ENCODE measurements around the gene PKD2.

Gene PKD2

DNA sequence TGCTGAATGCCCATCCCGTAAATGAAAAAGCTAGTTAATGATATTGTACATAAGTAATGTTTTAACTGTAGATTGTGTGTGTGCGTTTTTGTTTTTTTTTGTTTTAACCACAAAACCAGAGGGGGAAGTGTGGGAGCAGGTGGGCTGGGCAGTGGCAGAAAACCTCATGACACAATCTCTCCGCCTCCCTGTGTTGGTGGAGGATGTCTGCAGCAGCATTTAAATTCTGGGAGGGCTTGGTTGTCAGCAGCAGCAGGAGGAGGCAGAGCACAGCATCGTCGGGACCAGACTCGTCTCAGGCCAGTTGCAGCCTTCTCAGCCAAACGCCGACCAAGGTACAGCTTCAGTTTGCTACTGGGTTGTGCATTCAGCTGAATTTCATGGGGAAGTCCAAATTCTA, 32.0 kb upstream of the PKD2 start, which contains the start of gene SPP1:
Gene SPP1 (plus strand): TSS at position 249 of the 400 bp plus-strand sequence. CDS start 1,182 bp downstream, outside the sequence.
- Histone ChIP-seq H3K4me3 (ENCODE audit: low read depth in 1 of 2, low read length in 2 of 2) (no peak within 1 kb of the TSS), H3K27ac (ENCODE audit: low read length) (no peak within 1 kb of the TSS), H3K4me1 (ENCODE audit: control insufficient read depth in 1 of 2, insufficient read depth in 2 of 2, low read length in 2 of 2) (peaks cover 0 to 8% of the 10 kb centered on the region in 2 donors), H3K36me3 (ENCODE audit: control insufficient read depth in 1 of 2, insufficient read depth in 2 of 2, low read length in 2 of 2) (no peaks in the 10 kb centered on the region), H3K27me3 (ENCODE audit: low read depth, low read length) (no peaks in the 10 kb centered on the region), H3K9me3 (ENCODE audit: control insufficient read depth in 1 of 2, low read length in 2 of 2) (no peaks in the 10 kb centered on the region)

DNA sequence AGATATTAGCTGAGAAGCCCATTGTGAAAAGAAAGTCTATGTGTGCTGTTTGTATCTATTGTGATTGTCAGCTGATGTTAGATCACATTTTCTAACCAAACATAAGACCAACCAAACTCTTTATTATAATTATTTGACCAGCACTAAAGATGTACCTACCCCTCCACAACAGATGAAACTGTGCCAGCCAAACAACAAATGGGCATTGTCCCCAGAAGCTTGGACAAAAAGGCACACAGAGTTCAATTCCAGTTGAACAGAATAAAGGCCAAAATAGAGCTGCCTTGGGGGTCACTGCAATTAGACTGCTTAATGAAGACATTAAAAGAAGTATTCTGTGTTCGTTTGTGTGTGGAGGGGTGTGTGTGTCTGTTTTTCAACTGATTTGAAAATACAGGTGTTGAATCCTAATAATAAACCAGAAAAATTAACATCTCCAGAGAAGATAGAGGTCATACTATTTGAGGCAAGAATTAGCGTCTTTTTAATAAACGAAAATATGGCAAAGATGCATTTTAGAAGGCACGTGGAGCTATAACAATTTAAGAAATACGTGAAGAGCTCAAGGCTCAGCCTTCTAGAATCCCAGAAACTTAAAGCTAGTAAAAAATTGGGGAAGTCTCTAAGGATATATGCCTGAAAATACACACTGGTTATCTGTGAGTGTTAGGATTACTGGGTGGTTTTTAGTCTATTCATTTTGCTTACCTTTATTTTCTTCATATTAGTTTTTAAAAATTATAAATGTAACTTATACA, 29.7 kb upstream of the PKD2 start:
- H3K27ac ChIP-seq (ENCODE audit: low read length), result no peak overlapping the region
- peaks cover 0 to 8% of the 10 kb centered on the region in 2 donors for H3K4me1 ChIP-seq (ENCODE audit: control insufficient read depth in 1 of 2, insufficient read depth in 2 of 2, low read length in 2 of 2)
- no peak overlapping the region for H3K4me3 ChIP-seq (ENCODE audit: low read depth in 1 of 2, low read length in 2 of 2)
- no peaks in the 10 kb centered on the region for H3K36me3 ChIP-seq (ENCODE audit: control insufficient read depth in 1 of 2, insufficient read depth in 2 of 2, low read length in 2 of 2)
- no peaks in the 10 kb centered on the region for H3K27me3 ChIP-seq (ENCODE audit: low read depth, low read length)
- H3K9me3 ChIP-seq (ENCODE audit: control insufficient read depth in 1 of 2, low read length in 2 of 2), result no peaks in the 10 kb centered on the region

DNA sequence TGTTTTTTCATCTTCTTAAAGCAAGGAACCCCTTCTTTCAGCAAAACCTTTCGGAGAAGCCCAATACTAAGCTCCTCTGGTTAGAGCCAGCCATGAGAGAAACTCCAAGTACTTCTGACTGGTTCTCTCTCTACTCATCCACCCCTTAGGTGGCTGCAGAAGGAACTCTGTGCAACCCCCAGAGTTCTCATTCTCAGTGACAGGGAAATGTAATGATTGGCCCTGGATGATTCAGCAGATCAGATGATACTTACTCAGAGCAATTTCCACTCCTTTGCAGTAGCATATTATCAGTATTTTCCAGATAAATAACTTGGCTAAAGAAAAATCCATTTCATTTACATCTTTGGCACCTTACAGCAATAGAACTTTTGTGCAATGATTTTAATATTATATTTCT, 28.8 kb upstream of the PKD2 start:
- Histone ChIP-seq H3K4me3 (ENCODE audit: low read depth in 1 of 2, low read length in 2 of 2) (no peak overlapping the region), H3K4me1 (ENCODE audit: control insufficient read depth in 1 of 2, insufficient read depth in 2 of 2, low read length in 2 of 2) (peaks cover 0 to 3% of the 10 kb centered on the region in 2 donors), H3K36me3 (ENCODE audit: control insufficient read depth in 1 of 2, insufficient read depth in 2 of 2, low read length in 2 of 2) (no peaks in the 10 kb centered on the region), H3K9me3 (ENCODE audit: control insufficient read depth in 1 of 2, low read length in 2 of 2) (no peaks in the 10 kb centered on the region), H3K27me3 (ENCODE audit: low read depth, low read length) (no peaks in the 10 kb centered on the region), H3K27ac (ENCODE audit: low read length) (no peak overlapping the region)

DNA sequence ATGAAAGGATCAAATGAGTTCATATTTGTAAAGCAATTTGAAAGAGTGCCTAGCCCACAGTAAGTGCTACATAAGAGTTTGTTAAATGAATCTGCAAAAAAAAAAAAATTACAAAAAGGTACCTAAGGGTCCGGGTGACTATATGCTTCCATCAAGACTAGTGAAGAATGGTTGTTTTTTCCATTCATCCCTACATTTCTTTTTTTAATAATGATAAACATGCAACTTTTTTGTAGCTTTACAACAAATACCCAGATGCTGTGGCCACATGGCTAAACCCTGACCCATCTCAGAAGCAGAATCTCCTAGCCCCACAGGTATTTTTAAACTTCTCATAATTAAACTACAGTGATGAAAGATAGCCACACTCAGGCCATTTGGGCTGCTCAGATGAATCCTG, 27.6 kb upstream of the PKD2 start:
- no peak overlapping the region for H3K27ac ChIP-seq (ENCODE audit: low read length)
- H3K4me3 ChIP-seq (ENCODE audit: low read depth in 1 of 2, low read length in 2 of 2), result no peak overlapping the region
- no peaks in the 10 kb centered on the region for H3K36me3 ChIP-seq (ENCODE audit: control insufficient read depth in 1 of 2, insufficient read depth in 2 of 2, low read length in 2 of 2)
- H3K27me3 ChIP-seq (ENCODE audit: low read depth, low read length), result no peaks in the 10 kb centered on the region
- no peaks in the 10 kb centered on the region for H3K4me1 ChIP-seq (ENCODE audit: control insufficient read depth in 1 of 2, insufficient read depth in 2 of 2, low read length in 2 of 2)
- no peaks in the 10 kb centered on the region for H3K9me3 ChIP-seq (ENCODE audit: control insufficient read depth in 1 of 2, low read length in 2 of 2)

DNA sequence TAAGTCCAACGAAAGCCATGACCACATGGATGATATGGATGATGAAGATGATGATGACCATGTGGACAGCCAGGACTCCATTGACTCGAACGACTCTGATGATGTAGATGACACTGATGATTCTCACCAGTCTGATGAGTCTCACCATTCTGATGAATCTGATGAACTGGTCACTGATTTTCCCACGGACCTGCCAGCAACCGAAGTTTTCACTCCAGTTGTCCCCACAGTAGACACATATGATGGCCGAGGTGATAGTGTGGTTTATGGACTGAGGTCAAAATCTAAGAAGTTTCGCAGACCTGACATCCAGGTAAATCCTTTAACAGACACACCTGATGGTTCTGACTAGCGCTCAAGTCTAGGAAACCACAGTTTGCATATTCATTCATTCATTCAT, 25.9 kb upstream of the PKD2 start:
- H3K27ac ChIP-seq (ENCODE audit: low read length), result no peak overlapping the region
- no peaks in the 10 kb centered on the region for H3K27me3 ChIP-seq (ENCODE audit: low read depth, low read length)
- no peaks in the 10 kb centered on the region for H3K36me3 ChIP-seq (ENCODE audit: control insufficient read depth in 1 of 2, insufficient read depth in 2 of 2, low read length in 2 of 2)
- no peaks in the 10 kb centered on the region for H3K9me3 ChIP-seq (ENCODE audit: control insufficient read depth in 1 of 2, low read length in 2 of 2)
- H3K4me3 ChIP-seq (ENCODE audit: low read depth in 1 of 2, low read length in 2 of 2), result no peak overlapping the region
- no peaks in the 10 kb centered on the region for H3K4me1 ChIP-seq (ENCODE audit: control insufficient read depth in 1 of 2, insufficient read depth in 2 of 2, low read length in 2 of 2)

DNA sequence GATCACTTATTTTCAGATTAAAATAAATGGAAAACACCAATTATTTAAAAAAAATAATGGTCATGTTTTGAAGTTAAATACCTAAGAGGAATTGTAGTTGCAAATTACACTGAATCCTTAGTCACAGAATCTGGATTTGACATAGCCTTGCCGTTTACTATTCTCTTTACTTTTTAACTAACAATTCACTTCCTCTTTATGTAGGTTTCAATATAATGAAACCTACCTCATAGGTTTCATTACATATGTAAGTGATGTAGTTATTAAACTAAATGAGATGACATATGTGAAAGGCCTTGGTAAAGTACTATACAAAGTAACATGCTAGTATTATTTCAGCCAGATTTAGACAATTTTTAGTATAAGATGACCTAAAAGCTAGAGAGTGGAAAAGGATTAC, 25.4 kb upstream of the PKD2 start:
- Histone ChIP-seq H3K27ac (ENCODE audit: low read length) (no peak overlapping the region), H3K4me1 (ENCODE audit: control insufficient read depth in 1 of 2, insufficient read depth in 2 of 2, low read length in 2 of 2) (no peaks in the 10 kb centered on the region), H3K9me3 (ENCODE audit: control insufficient read depth in 1 of 2, low read length in 2 of 2) (no peaks in the 10 kb centered on the region), H3K36me3 (ENCODE audit: control insufficient read depth in 1 of 2, insufficient read depth in 2 of 2, low read length in 2 of 2) (no peaks in the 10 kb centered on the region), H3K27me3 (ENCODE audit: low read depth, low read length) (no peaks in the 10 kb centered on the region), H3K4me3 (ENCODE audit: low read depth in 1 of 2, low read length in 2 of 2) (no peak overlapping the region)

DNA sequence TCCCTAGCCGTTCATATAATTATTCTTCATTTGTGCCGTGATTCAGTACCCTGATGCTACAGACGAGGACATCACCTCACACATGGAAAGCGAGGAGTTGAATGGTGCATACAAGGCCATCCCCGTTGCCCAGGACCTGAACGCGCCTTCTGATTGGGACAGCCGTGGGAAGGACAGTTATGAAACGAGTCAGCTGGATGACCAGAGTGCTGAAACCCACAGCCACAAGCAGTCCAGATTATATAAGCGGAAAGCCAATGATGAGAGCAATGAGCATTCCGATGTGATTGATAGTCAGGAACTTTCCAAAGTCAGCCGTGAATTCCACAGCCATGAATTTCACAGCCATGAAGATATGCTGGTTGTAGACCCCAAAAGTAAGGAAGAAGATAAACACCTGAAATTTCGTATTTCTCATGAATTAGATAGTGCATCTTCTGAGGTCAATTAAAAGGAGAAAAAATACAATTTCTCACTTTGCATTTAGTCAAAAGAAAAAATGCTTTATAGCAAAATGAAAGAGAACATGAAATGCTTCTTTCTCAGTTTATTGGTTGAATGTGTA, 24.9 kb upstream of the PKD2 start:
- Histone ChIP-seq H3K36me3 (ENCODE audit: control insufficient read depth in 1 of 2, insufficient read depth in 2 of 2, low read length in 2 of 2) (no peaks in the 10 kb centered on the region), H3K4me3 (ENCODE audit: low read depth in 1 of 2, low read length in 2 of 2) (no peak overlapping the region), H3K4me1 (ENCODE audit: control insufficient read depth in 1 of 2, insufficient read depth in 2 of 2, low read length in 2 of 2) (no peaks in the 10 kb centered on the region), H3K9me3 (ENCODE audit: control insufficient read depth in 1 of 2, low read length in 2 of 2) (no peaks in the 10 kb centered on the region), H3K27ac (ENCODE audit: low read length) (no peak overlapping the region), H3K27me3 (ENCODE audit: low read depth, low read length) (no peaks in the 10 kb centered on the region)

DNA sequence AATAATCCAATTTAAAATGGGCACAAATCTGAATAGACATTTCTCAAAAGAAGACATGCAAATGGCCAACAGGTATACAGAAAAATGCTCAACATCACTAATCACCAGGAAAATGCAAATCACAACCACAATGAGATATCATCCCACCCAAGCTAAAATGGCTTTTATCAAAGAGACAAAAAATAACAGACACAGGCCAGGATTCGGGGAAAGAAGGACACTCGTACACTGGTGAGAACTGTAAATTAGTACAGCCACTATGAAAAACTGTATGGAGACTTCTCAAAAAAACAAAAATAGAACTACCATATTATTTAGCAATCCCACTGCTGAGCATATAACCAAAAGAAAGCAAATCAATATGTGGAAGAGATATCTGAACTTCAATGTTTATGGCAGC, 23.4 kb upstream of the PKD2 start:
- Histone ChIP-seq H3K27ac (ENCODE audit: low read length) (no peak overlapping the region), H3K36me3 (ENCODE audit: control insufficient read depth in 1 of 2, insufficient read depth in 2 of 2, low read length in 2 of 2) (no peaks in the 10 kb centered on the region), H3K4me1 (ENCODE audit: control insufficient read depth in 1 of 2, insufficient read depth in 2 of 2, low read length in 2 of 2) (no peaks in the 10 kb centered on the region), H3K27me3 (ENCODE audit: low read depth, low read length) (no peaks in the 10 kb centered on the region), H3K4me3 (ENCODE audit: low read depth in 1 of 2, low read length in 2 of 2) (no peak overlapping the region), H3K9me3 (ENCODE audit: control insufficient read depth in 1 of 2, low read length in 2 of 2) (no peaks in the 10 kb centered on the region)

DNA sequence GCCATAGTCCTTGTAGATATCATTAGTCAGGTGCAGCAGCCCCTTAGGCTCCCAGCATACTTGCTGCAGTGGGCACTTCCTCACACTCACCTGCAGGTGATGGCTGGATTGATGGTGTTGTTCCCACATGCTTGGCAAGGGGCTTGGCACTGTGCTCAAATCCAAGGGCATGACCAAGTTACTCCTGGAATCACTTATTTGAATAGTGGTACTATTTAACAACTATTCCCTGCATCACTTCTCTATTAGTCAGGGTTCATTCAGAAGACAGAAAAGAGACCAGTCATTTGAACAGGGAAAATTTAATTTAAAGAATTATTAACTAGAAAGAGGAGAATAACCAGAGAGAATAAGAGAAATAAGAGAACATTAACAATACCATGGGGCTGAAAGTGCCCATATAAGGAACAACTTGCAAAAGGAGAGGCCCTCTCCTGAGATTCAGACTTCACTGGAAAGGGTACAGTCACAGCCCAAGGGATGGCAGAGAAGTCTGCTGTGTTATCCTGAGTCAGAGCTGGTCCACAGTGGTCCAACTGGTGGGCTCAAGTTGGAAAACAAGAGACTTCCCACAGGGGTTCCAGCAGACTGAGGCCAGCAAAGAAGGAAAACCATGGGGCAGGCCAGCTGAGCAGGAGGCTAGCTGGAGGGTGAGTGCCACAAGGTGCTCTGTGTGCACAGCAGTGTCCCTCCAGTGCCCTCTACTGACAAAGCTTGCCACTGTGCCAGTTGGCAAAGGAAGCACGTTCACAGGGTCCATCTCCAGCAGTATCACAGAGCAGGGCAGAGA, 22.1 kb upstream of the PKD2 start:
- Histone ChIP-seq H3K4me1 (ENCODE audit: control insufficient read depth in 1 of 2, insufficient read depth in 2 of 2, low read length in 2 of 2) (no peaks in the 10 kb centered on the region), H3K4me3 (ENCODE audit: low read depth in 1 of 2, low read length in 2 of 2) (no peak overlapping the region), H3K27ac (ENCODE audit: low read length) (no peak overlapping the region), H3K9me3 (ENCODE audit: control insufficient read depth in 1 of 2, low read length in 2 of 2) (no peaks in the 10 kb centered on the region), H3K27me3 (ENCODE audit: low read depth, low read length) (no peaks in the 10 kb centered on the region), H3K36me3 (ENCODE audit: control insufficient read depth in 1 of 2, insufficient read depth in 2 of 2, low read length in 2 of 2) (no peaks in the 10 kb centered on the region)

DNA sequence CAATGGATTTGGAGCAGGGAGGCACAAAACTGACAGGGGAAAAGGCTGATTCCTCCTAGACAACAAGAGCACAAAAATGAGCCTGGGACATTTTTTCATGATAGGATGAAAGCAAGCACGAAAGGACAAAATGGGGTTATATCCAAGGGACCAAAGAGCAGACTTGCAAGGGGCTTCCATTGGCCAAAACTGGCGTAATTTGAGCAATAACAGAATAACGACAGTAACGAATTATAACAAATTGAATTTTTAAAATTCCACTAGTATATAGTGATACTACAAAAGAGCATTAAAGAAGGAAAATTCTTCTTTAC, 21.6 kb upstream of the PKD2 start:
- H3K27ac ChIP-seq (ENCODE audit: low read length), result no peak overlapping the region

DNA sequence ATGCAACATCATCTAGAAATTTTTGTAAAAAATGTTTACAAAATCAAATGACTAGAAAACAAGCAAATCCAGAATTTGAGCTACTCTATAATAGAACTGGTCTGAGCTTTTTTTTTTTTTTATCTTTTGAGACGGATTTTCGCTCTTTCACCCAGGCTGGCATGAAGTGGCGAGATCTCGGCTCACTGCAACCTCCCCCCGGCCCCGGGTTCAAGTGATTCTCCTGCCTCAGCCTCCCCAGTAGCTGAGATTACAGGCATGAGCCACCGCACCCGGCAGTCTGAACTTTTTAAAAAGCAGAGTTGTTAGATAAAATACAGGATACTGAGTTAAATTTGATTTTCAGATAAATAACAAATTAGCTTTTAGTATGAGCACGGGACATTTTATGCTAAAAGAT, 20.9 kb upstream of the PKD2 start:
- no peaks in the 10 kb centered on the region for H3K27me3 ChIP-seq (ENCODE audit: low read depth, low read length)
- H3K4me3 ChIP-seq (ENCODE audit: low read depth in 1 of 2, low read length in 2 of 2), result no peak overlapping the region
- H3K36me3 ChIP-seq (ENCODE audit: control insufficient read depth in 1 of 2, insufficient read depth in 2 of 2, low read length in 2 of 2), result no peaks in the 10 kb centered on the region
- no peaks in the 10 kb centered on the region for H3K4me1 ChIP-seq (ENCODE audit: control insufficient read depth in 1 of 2, insufficient read depth in 2 of 2, low read length in 2 of 2)
- H3K9me3 ChIP-seq (ENCODE audit: control insufficient read depth in 1 of 2, low read length in 2 of 2), result no peaks in the 10 kb centered on the region
- no peak overlapping the region for H3K27ac ChIP-seq (ENCODE audit: low read length)

More for the DNA sequence above, 21.6 kb upstream of the PKD2 start:
- Histone ChIP-seq H3K4me3 (ENCODE audit: low read depth in 1 of 2, low read length in 2 of 2) (no peak overlapping the region), H3K27me3 (ENCODE audit: low read depth, low read length) (no peaks in the 10 kb centered on the region), H3K9me3 (ENCODE audit: control insufficient read depth in 1 of 2, low read length in 2 of 2) (no peaks in the 10 kb centered on the region), H3K4me1 (ENCODE audit: control insufficient read depth in 1 of 2, insufficient read depth in 2 of 2, low read length in 2 of 2) (no peaks in the 10 kb centered on the region), H3K36me3 (ENCODE audit: control insufficient read depth in 1 of 2, insufficient read depth in 2 of 2, low read length in 2 of 2) (no peaks in the 10 kb centered on the region)
